AG09309 (cell line): ENCODE measurements around the gene WBP1.
A peak's percentile ranks its signal among the peaks of the same experiment; 100 is the strongest.

ENCODE experiments used
- DNase-seq: peaks from one replicate; pipeline ENCODE4 v3.0.0-alpha.2; 2010; ENCODE audit warnings: low read depth
- H3K4me3 ChIP-seq: 2 replicates; pipeline ENCODE4 v1.5.1; 2011; ENCODE audit warnings: mild to moderate bottlenecking, low read depth, low read length, moderate library complexity; ENCODE audit not compliant: control insufficient read depth
- CTCF ChIP-seq: IDR thresholded peaks from 2 replicates; pipeline ENCODE4 v1.5.1; 2011; ENCODE audit warnings: mild to moderate bottlenecking, low read depth, low read length, inconsistent platforms; ENCODE audit not compliant: insufficient read depth, control insufficient read depth; ENCODE audit errors: missing control alignments

Gene WBP1

GRCh38 chr2:74423231-74424095 is 34.8 kb upstream of the WBP1 start:
- no peak overlapping the region for H3K4me3 ChIP-seq
- no peak for DNase-seq
- no peak for TF ChIP-seq CTCF

- H3K4me3 ChIP-seq: no peak overlapping the region
- no peak for TF ChIP-seq CTCF
- DNase-seq: no peak
Measured at GRCh38 chr2:74424139-74424992, 33.9 kb upstream of the WBP1 start.

- no peak for DNase-seq
- H3K4me3 ChIP-seq: no peak overlapping the region
- TF ChIP-seq CTCF: no peak
Measured at GRCh38 chr2:74424995-74425406, 33.2 kb upstream of the WBP1 start.

GRCh38 chr2:74425523-74425922 is 32.7 kb upstream of the WBP1 start:
- H3K4me3 ChIP-seq: no peak overlapping the region
- DNase-seq: no peak
- no peak for TF ChIP-seq CTCF

GRCh38 chr2:74426181-74426758 is 32.0 kb upstream of the WBP1 start:
- DNase-seq: no peak
- no peak for TF ChIP-seq CTCF
- H3K4me3 ChIP-seq: no peak overlapping the region

GRCh38 chr2:74427551-74427950 is 30.7 kb upstream of the WBP1 start:
- TF ChIP-seq CTCF: peak; percentile 10
- no peak for DNase-seq
- H3K4me3 ChIP-seq: no peak overlapping the region
